GM12801 (cell line): Measurements from ENCODE around the gene EFS.

Experiments
- CTCF ChIP-seq: IDR thresholded peaks from one replicate; pipeline ENCODE4 v1.5.1; 2011; ENCODE audit warnings: control low read depth; ENCODE audit not compliant: insufficient read length; ENCODE audit errors: extremely low read depth

EFS gene

GRCh38 chr14:23364164-23365035 is 572 bp downstream of the EFS start:
- no peak for TF ChIP-seq CTCF

- TF ChIP-seq CTCF, result no peak
Observed at GRCh38 chr14:23362200-23362599, 2.8 kb downstream of the EFS start.

- no peak for TF ChIP-seq CTCF
Observed at GRCh38 chr14:23361763-23362162, 3.2 kb downstream of the EFS start.

- TF ChIP-seq CTCF, result no peak
Observed at GRCh38 chr14:23361320-23361719, 3.7 kb downstream of the EFS start.

- no peak for TF ChIP-seq CTCF
Observed at GRCh38 chr14:23360496-23360895, 4.5 kb downstream of the EFS start.

- TF ChIP-seq CTCF, result no peak
Observed at GRCh38 chr14:23359722-23360447, 5.1 kb downstream of the EFS start.

- TF ChIP-seq CTCF, result no peak
Observed at GRCh38 chr14:23359167-23359626, 5.8 kb downstream of the EFS start.
